HG03135 (cell line): ENCODE results near the gene RPS6KB1.
"Not testable (repeated sequence)": the region's sequence is repeated elsewhere in the genome, so short reads cannot be mapped to it uniquely, and the experiment has no call there.

Experiments used
- ATAC-seq: cut with Tn5 transposase; IDR thresholded peaks from one replicate; pipeline ENCODE4 v1.9.1; 2021; ENCODE audit warnings: mild to moderate bottlenecking, moderate library complexity; ENCODE audit not compliant: unreplicated experiment

RPS6KB1 gene

GRCh38 chr17:59933317-59933716 is 40.4 kb downstream of the RPS6KB1 start:
- not testable (repeated sequence) for ATAC-seq

GRCh38 chr17:59940697-59941096 is 47.8 kb downstream of the RPS6KB1 start:
- not testable (repeated sequence) for ATAC-seq

- ATAC-seq, result no peak
Measured at GRCh38 chr17:59941131-59941530, 48.2 kb downstream of the RPS6KB1 start.

DNA sequence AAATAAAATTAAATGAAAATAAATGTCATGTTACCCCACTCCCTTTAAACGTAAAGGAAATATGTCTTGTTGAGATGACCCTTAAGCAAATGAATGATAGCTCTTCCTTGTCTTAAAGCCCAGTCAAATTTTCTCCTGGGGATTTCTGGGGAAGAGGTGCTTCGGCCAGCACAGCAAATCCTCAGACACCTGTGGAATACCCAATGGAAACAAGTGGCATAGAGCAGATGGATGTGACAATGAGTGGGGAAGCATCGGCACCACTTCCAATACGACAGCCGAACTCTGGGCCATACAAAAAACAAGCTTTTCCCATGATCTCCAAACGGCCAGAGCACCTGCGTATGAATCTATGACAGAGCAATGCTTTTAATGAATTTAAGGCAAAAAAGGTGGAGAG is 53.5 kb downstream of the RPS6KB1 start:
- not testable (repeated sequence) for ATAC-seq

- ATAC-seq, result not testable (repeated sequence)
Measured at GRCh38 chr17:59947310-59947709, 54.4 kb downstream of the RPS6KB1 start.

DNA sequence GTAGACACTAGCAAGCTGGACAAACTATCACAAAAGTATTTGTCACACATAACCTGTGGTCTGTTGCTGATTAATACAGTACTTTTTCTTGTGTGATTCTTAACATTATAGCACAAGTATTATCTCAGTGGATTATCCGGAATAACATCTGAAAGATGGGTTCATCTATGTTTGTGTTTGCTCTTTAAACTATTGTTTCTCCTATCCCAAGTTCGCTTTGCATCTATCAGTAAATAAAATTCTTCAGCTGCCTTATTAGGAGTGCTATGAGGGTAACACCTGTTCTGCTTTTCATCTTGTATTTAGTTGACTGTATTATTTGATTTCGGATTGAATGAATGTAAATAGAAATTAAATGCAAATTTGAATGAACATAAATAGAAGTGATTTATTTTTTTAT is 57.1 kb downstream of the RPS6KB1 start:
- no peak for ATAC-seq

DNA sequence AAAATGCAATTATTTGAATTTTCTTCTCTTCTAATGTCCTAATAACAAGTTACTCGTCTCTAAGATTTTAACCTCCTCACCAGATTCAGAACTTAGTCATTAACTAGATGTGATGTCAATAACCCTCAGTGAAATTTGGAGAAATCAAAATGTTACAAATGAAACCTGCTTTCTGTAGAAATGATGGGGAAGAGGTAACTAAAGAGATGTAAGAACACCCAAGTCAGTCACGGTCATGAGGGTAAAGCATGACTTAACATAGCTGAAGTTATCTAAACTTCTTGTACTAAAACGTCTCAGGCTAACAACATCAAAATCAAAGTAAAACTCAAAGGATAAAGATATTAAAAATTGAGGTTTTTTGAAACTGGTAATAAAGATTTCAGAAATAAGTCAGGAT is 61.9 kb downstream of the RPS6KB1 start:
- ATAC-seq, result no peak

- ATAC-seq, result not testable (repeated sequence)
Measured at GRCh38 chr17:59959574-59959973, 66.7 kb downstream of the RPS6KB1 start.

- no peak for ATAC-seq
Measured at GRCh38 chr17:59962739-59963318, 69.9 kb downstream of the RPS6KB1 start.

DNA sequence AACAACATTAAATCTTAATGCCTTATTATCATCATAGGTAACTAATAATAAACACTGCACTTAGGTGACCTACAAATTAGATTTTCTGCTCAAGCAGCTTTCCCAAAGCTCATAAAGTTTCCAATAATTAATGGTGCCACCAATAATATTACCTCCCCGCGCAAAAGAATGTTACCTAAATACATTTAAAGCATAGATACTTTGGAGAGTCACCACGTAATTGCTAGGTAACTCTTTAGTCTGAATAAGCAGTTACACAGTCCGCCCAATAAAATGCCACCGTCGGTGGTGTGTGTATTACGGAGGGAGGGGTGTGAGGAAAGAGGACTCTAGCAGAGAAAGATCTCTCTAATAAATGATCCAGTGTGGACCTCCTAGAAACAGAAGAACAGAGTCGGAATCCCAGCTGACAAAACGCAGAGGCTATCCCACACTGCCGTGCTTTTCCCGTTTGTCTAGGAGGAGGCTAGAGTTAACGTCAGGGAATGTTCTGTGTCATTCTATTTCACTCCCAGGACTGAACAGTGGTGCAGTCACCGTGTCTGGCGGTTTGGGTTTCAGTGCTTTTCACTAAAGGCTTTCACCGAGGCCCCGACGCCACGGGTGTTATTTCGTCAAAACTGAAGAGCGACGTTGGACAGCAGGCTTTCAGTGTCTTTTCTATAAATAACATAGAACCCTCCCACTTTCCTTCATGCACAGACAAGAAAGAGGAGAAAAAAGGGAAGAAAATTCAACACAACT is 71.0 kb downstream of the RPS6KB1 start:
- ATAC-seq, result peak; percentile 34

GRCh38 chr17:59964482-59965328 is 71.8 kb downstream of the RPS6KB1 start, which contains the start of gene RNFT1:
Gene RNFT1 (minus strand): TSS chr17:59964740. CDS start chr17:59964663, 77 bp downstream.
- peak; percentile 70 for ATAC-seq

DNA sequence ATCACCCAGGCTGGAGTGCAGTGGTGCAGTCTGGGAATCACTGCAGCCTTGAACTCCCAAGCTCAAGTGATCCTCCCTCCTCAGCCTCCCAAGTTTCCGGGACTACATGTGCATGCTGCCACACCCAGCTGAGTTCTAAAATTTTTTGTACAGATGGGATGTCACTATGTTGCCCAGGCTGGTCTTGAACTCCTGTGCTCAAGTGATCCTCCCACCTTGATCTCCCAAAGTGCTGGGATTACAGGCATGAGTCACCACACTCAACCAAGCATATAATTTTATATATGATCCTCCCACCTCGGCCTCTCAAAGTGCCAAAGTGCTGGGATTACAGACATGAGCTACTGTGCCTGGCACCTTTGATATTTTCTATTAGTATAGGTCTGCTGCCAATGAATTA is 78.8 kb downstream of the RPS6KB1 start:
- ATAC-seq, result not testable (repeated sequence)

DNA sequence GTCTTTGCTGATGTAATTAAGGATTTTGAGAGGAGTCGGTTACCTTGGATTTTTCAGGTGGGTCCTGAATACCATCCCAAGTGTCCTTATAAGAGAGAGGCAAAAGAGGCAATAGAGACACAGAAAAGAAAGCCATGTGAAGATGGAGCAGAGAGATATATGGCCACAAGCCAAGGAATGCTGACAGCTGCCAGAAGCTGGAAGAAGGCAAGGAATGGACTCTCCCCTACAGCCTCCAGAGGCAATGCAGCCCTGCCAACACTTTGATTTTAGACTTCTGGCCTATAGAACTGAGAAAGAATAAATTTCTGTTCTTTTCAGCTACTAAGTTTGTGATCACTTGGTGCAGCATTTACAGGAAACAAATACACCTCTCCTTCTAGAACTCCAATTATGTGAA is 79.9 kb downstream of the RPS6KB1 start:
- no peak for ATAC-seq

GRCh38 chr17:59973483-59973882 is 80.6 kb downstream of the RPS6KB1 start:
- not testable (repeated sequence) for ATAC-seq

GRCh38 chr17:59975166-59975565 is 82.2 kb downstream of the RPS6KB1 start:
- ATAC-seq, result not testable (repeated sequence)

DNA sequence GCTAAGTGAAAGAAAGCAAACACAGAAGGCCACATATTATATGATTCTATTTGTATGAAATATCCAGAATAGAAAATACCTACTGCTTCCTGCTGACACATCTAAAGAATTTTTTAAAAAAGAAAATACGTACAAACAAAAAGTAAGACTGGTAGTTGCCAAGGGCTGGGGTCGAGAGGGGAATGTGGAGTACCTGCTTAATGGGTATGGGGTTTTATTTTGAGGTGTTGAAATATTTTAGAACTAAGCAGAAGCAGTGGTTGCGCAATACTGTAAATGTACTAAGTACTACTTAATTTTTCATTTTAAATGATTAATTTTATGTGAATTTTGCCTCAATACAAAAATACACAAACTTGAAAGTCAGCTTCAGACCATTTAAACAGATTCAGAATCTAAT is 103.7 kb downstream of the RPS6KB1 start:
- ATAC-seq, result not testable (repeated sequence)
